Right lobe of liver (tissue), 4 donors: ENCODE data around the gene LRIG3.

ENCODE experiments used
- CTCF ChIP-seq, 4 donors: fragments of 200-600 bp in 3 of 4; fragments of 450-650 bp in 1 of 4; IDR thresholded peaks; one replicate each; pipeline versions ENCODE4 v1.5.1 to v1.8.0; 2016 to 2022; ENCODE audit warnings: antibody characterized with exemption in 4 of 4, mild to moderate bottlenecking in 2 of 4
- POLR2A ChIP-seq: fragments of 450-650 bp; IDR thresholded peaks from one replicate; pipeline ENCODE4 v1.6.1; 2017; ENCODE audit warnings: antibody characterized with exemption, mild to moderate bottlenecking
- donor health status: DM: no; HTN: no; CAD: no.
- donor health status: DM: no; HTN: no; CAD: no.
- donor health status: DM: no; HTN: yes; CAD: no.

- TF ChIP-seq POLR2A (no peak), CTCF (IDR thresholded peaks at IDR 0.05) (no peak)
Observed at GRCh38 chr12:58894040-58894439, 26.3 kb downstream of the LRIG3 start.
